Gastrocnemius medialis (tissue), 4 donors: ENCODE results near the gene GRIP2.

Experiments
- POLR2A ChIP-seq, 2 donors: fragments of 450-650 bp; IDR thresholded peaks; one replicate each; pipeline ENCODE4 v1.6.1; 2017; ENCODE audit warnings: antibody characterized with exemption in 2 of 2, mild to moderate bottlenecking in 2 of 2, moderate library complexity in 2 of 2
- TF ChIP-seq, protein P1 (sequence below), 5 experiments: fragments of 450-650 bp in 3 of 5; fragments of 200-600 bp in 2 of 5; sonication (generic) in 2 of 5; IDR thresholded peaks in 4 of 5; conservative IDR thresholded peaks in 1 of 5; 1 replicate in 4 of 5; 2 replicates in 1 of 5; pipeline ENCODE4 v1.5.1; 2016 to 2019; ENCODE audit warnings: antibody characterized with exemption in 5 of 5, mild to moderate bottlenecking in 3 of 5, moderate library complexity in 3 of 5

DNA sequence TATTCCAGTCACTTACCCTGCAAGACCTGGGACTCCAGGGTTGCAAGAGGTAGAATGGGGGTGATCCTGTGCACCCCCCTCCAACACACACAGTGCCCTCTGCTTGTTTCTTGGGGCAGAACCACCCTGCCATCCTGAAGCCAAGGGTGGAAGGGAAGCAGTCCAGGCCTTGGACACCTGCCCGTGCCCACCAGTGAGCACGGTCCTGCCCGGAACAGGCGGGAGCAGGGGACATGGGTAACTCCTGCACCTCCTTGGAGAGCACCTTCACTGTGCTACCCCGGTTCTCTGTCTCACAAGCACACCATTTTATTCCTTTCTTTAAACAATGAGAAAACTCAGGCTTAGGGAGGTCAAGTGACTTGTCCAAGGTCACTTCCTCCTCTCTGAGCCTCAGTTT is 80.8 kb downstream of the GRIP2 start:
- TF ChIP-seq, protein P1, sequence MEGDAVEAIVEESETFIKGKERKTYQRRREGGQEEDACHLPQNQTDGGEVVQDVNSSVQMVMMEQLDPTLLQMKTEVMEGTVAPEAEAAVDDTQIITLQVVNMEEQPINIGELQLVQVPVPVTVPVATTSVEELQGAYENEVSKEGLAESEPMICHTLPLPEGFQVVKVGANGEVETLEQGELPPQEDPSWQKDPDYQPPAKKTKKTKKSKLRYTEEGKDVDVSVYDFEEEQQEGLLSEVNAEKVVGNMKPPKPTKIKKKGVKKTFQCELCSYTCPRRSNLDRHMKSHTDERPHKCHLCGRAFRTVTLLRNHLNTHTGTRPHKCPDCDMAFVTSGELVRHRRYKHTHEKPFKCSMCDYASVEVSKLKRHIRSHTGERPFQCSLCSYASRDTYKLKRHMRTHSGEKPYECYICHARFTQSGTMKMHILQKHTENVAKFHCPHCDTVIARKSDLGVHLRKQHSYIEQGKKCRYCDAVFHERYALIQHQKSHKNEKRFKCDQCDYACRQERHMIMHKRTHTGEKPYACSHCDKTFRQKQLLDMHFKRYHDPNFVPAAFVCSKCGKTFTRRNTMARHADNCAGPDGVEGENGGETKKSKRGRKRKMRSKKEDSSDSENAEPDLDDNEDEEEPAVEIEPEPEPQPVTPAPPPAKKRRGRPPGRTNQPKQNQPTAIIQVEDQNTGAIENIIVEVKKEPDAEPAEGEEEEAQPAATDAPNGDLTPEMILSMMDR (IDR thresholded peaks at IDR 0.05 in 4 of 5, conservative IDR thresholded peaks at IDR 0.05 in 1 of 5) = no peak
- no peak for TF ChIP-seq POLR2A (IDR thresholded peaks at IDR 0.05)
